GM12801 (cell line): ENCODE results near the gene SCARB2.

Experiments
- CTCF ChIP-seq: IDR thresholded peaks from one replicate; pipeline ENCODE4 v1.5.1; 2011; ENCODE audit warnings: control low read depth; ENCODE audit not compliant: insufficient read length; ENCODE audit errors: extremely low read depth

SCARB2 gene

GRCh38 chr4:76175336-76175735, 38.3 kb downstream of the SCARB2 start:
- TF ChIP-seq CTCF: no peak

DNA sequence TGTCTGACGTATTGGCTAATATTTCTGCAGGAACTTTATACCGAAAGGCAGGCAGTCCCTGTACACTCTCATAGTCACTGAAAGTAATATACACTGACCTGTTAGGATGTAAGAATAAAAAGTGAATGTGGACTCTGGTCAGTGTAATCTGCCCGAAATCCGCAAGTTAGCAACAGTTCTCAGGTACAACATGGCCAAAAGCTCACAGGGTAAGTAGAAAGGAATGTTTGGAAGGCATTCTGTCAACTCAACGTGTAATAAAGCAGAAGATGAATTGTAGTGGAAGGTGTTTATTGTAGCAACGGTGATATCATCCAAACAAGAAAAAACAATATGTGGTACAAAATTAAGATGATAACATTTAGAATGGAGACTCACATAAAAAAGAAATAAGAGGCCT, 39.4 kb downstream of the SCARB2 start:
- no peak for TF ChIP-seq CTCF

DNA sequence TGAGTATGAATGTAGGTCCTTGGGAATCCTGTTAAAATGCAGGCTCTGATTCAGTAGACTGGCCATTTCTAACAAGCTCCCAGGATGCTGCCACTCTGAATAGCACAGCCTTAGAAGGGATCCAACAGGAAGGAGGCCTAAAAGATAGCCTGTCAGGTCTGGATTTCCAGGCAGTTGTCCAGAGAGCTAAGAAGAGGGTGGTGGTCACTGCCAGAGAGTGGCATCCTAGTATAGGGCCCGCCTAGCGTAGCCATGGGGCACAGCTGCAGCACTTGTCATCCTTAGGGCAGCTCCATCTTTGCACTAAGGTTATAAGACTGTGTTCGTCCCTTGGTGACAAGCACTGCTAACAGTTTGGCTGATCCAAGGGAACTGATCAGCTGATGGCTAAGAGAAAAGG, 44.9 kb downstream of the SCARB2 start:
- TF ChIP-seq CTCF: no peak

GRCh38 chr4:76166480-76166879, 47.1 kb downstream of the SCARB2 start:
- TF ChIP-seq CTCF: no peak

DNA sequence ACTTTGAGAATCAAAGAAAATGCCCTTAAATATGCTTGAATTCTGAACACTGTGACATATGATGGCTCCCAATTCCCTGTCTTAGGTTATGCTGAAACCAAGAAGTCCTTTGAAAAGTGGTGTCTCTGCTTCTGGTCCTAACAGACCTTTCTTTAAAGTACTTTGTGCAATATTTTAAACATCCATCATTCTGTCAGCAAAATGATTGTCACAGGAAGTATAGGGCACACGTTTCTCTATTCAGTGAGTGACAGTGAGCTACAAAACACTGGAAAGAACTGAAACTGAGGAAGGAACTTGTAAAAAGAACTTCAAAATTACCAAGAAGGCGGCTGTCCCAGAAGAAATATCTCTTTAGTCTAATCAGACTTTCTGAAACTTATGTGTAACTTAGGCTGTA, 53.3 kb downstream of the SCARB2 start:
- TF ChIP-seq CTCF: no peak

- no peak for TF ChIP-seq CTCF
Measured at GRCh38 chr4:76156635-76157034, 57.0 kb downstream of the SCARB2 start.

DNA sequence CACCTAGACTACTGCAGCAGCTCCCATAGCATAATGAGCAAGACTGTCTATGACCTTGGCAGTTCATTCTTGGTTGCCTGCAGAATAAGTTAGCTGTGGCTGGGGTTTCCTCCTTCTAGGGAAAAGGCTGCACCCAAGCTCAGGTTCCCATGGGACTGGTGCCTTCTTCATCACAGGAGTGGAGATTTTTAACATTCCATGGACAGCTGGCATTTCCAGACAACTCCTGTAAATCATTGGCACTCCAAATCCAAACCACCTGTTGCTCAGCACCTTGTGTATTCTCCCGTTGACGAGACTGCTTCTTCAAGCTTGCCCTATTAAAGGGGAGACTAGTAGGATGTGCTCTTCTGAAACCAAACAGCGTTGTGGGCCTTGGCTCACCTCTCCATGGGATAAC, 57.6 kb downstream of the SCARB2 start:
- TF ChIP-seq CTCF: no peak

GRCh38 chr4:76153356-76153755, 60.3 kb downstream of the SCARB2 start:
- no peak for TF ChIP-seq CTCF
